ENCODE measurements around the gene MMGT1.
"Not testable (repeated sequence)": the region's sequence is repeated elsewhere in the genome, so short reads cannot be mapped to it uniquely, and the experiment has no call there.

MMGT1 gene

GRCh38 chrX:135920516-135920915, 53.3 kb downstream of the MMGT1 start:
- not testable (repeated sequence) for DNase-seq

- no peak for DNase-seq
Observed at GRCh38 chrX:135914404-135914803, 59.4 kb downstream of the MMGT1 start.
